Measurements from ENCODE around the gene UBE2G2.

GRCh38 chr21:44720170-44720569 is 81.5 kb downstream of the UBE2G2 start:
- TF ChIP-seq TAF1 (IDR thresholded peaks at IDR 0.05; ENCODE audit: borderline replicate concordance, insufficient read depth, low read length) = no peak
- TF ChIP-seq REST (IDR thresholded peaks at IDR 0.05; ENCODE audit: insufficient read depth in 1 of 2, low read depth in 2 of 2, low read length in 2 of 2) = no peak
